ENCODE data around the gene CCDC171.
"Not testable (repeated sequence)": the region's sequence is repeated elsewhere in the genome, so short reads cannot be mapped to it uniquely, and the experiment has no call there.

The CCDC171 gene

DNA sequence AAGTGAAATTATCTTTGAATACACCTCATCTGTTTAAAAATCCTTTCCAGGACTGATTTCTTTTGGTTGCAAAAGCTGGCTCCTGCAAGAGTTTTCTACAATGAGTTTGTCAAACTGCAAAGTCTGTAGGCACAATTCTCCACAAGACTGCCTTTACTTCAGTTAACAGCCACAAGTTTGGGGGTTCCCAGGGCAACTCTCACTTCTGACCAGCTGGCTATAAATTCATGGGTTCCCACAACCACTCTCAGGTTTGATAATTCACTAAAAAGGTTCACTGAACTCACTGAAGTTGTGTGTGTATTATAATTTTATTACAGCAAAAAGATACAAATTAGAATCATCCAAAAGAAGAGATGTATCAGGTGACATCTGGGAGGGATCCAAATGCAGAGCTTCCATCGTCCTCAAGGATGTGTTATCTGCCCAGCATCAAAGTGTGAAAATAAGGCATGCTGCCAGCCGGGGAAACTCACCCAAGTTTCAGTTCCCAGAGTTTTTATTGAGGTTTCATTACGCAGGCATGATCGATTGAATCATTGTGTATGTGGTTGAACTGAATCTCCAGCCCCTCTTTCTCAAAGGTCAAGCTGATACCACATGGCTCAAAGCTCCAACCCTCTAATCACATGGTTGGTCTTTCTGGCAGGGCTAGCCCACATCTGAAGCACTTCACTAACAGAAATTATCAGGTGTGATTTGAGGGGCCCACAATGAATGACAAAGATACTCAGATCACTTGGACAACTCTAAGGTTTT, 23.1 kb upstream of the CCDC171 start:
- peaks cover 8% of the 10 kb centered on the region for H3K4me1 Mint-ChIP-seq (ENCODE audit: low read depth)
- peaks cover 3% of the 10 kb centered on the region for H3K36me3 Mint-ChIP-seq
- H3K27ac Mint-ChIP-seq = no peak overlapping the region
- H3K27me3 Mint-ChIP-seq = no peaks in the 10 kb centered on the region
- no peak overlapping the region for H3K4me3 Mint-ChIP-seq
- H3K9me3 Mint-ChIP-seq (ENCODE audit: low read depth) = no peaks in the 10 kb centered on the region

GRCh38 chr9:15531380-15531779, 21.5 kb upstream of the CCDC171 start:
- H3K4me3 Mint-ChIP-seq = no peak overlapping the region

GRCh38 chr9:15541872-15542271, 11.0 kb upstream of the CCDC171 start:
- no peak overlapping the region for H3K27ac Mint-ChIP-seq
- H3K4me1 Mint-ChIP-seq (ENCODE audit: low read depth) = no peaks in the 10 kb centered on the region
- no peak overlapping the region for H3K4me3 Mint-ChIP-seq
- no peaks in the 10 kb centered on the region for H3K36me3 Mint-ChIP-seq
- peaks cover 1% of the 10 kb centered on the region for H3K27me3 Mint-ChIP-seq
- no peaks in the 10 kb centered on the region for H3K9me3 Mint-ChIP-seq (ENCODE audit: low read depth)

More at GRCh38 chr9:15531380-15531779, 21.5 kb upstream of the CCDC171 start:
- Mint-ChIP-seq H3K9me3 (ENCODE audit: low read depth) (no peaks in the 10 kb centered on the region), H3K27me3 (no peaks in the 10 kb centered on the region), H3K36me3 (no peaks in the 10 kb centered on the region), H3K4me1 (ENCODE audit: low read depth) (peaks cover 8% of the 10 kb centered on the region), H3K27ac (no peak overlapping the region)

- Mint-ChIP-seq H3K27me3 (peaks cover 1% of the 10 kb centered on the region), H3K4me3 (no peak overlapping the region), H3K36me3 (no peaks in the 10 kb centered on the region), H3K27ac (no peak overlapping the region), H3K9me3 (ENCODE audit: low read depth) (no peaks in the 10 kb centered on the region), H3K4me1 (ENCODE audit: low read depth) (no peaks in the 10 kb centered on the region)
Measured at GRCh38 chr9:15542624-15543023, 10.2 kb upstream of the CCDC171 start.

GRCh38 chr9:15543047-15543813, 9.6 kb upstream of the CCDC171 start:
- Mint-ChIP-seq H3K9me3 (ENCODE audit: low read depth) (no peaks in the 10 kb centered on the region), H3K27me3 (peaks cover 1% of the 10 kb centered on the region), H3K4me3 (no peak overlapping the region), H3K27ac (no peak overlapping the region), H3K36me3 (no peaks in the 10 kb centered on the region), H3K4me1 (ENCODE audit: low read depth) (no peaks in the 10 kb centered on the region)

DNA sequence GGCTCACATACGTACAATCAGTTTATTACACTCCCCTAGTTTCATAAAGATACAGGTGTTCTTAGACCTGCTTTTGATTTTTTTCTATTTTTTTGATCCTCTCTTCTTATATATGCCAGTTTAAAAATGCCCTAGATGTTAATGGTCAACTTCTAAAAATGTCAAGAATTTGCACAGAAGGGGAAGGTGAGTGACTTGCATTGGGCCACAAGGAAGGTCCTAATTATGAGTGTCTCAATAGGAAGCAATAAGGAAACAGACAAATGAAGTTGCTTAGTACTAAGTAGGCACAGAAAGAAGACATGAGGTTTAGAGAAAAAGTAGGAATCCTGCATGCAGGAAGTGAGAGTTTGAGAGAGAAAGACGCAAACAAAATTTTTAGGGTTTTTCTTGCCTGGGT, 3.2 kb upstream of the CCDC171 start:
- Mint-ChIP-seq H3K4me1 (ENCODE audit: low read depth) (peaks cover 13% of the 10 kb centered on the region), H3K36me3 (no peaks in the 10 kb centered on the region), H3K9me3 (ENCODE audit: low read depth) (no peaks in the 10 kb centered on the region)

GRCh38 chr9:15553528-15553898, 670 bp downstream of the CCDC171 start:
- peak overlapping the region; percentile 91 for H3K4me3 Mint-ChIP-seq
- H3K4me1 Mint-ChIP-seq (ENCODE audit: low read depth) = peaks cover 13% of the 10 kb centered on the region
- no peaks in the 10 kb centered on the region for H3K36me3 Mint-ChIP-seq
- H3K9me3 Mint-ChIP-seq (ENCODE audit: low read depth) = no peaks in the 10 kb centered on the region
- H3K27ac Mint-ChIP-seq = no peak overlapping the region
- H3K27me3 Mint-ChIP-seq = no peaks in the 10 kb centered on the region

More for the DNA sequence above, 3.2 kb upstream of the CCDC171 start:
- Mint-ChIP-seq H3K27me3 (no peaks in the 10 kb centered on the region), H3K27ac (no peak overlapping the region), H3K4me3 (no peak overlapping the region)

DNA sequence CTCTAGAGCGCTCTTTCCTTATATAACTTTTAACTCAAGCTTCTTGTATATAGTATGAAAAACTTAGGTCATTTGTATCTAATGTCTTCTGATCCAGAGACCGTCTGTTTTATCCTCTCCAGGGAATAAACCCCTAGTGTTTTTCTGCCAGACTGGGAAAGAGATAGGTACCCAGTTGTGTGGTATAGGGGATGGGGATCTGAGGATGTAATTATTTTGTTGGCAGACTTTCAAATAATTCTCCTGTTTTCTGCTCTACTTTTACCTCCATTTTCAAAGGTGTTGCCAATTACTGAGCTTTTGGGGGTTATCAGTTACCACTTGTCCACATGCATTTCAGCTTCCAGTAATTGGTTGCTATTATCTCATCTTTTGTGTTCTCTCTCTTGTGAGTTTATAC, 17.9 kb downstream of the CCDC171 start:
- Mint-ChIP-seq H3K4me1 (ENCODE audit: low read depth) (no peaks in the 10 kb centered on the region), H3K36me3 (peaks cover 4% of the 10 kb centered on the region), H3K4me3 (no peak overlapping the region), H3K27me3 (no peaks in the 10 kb centered on the region), H3K27ac (no peak overlapping the region), H3K9me3 (ENCODE audit: low read depth) (no peaks in the 10 kb centered on the region)

- H3K36me3 Mint-ChIP-seq = peaks cover 4% of the 10 kb centered on the region
- no peaks in the 10 kb centered on the region for H3K4me1 Mint-ChIP-seq (ENCODE audit: low read depth)
- no peak overlapping the region for H3K27ac Mint-ChIP-seq
- H3K27me3 Mint-ChIP-seq = no peaks in the 10 kb centered on the region
- no peaks in the 10 kb centered on the region for H3K9me3 Mint-ChIP-seq (ENCODE audit: low read depth)
- H3K4me3 Mint-ChIP-seq = no peak overlapping the region
Measured at GRCh38 chr9:15572200-15572770, 19.4 kb downstream of the CCDC171 start.

GRCh38 chr9:15576350-15577050, 23.7 kb downstream of the CCDC171 start:
- Mint-ChIP-seq H3K9me3 (ENCODE audit: low read depth) (no peaks in the 10 kb centered on the region), H3K27me3 (no peaks in the 10 kb centered on the region), H3K4me1 (ENCODE audit: low read depth) (no peaks in the 10 kb centered on the region), H3K4me3 (no peak overlapping the region), H3K27ac (no peak overlapping the region), H3K36me3 (peaks cover 4% of the 10 kb centered on the region)

- Mint-ChIP-seq H3K27ac (no peak overlapping the region), H3K36me3 (peaks cover 4% of the 10 kb centered on the region), H3K9me3 (ENCODE audit: low read depth) (no peaks in the 10 kb centered on the region), H3K27me3 (no peaks in the 10 kb centered on the region), H3K4me1 (ENCODE audit: low read depth) (no peaks in the 10 kb centered on the region), H3K4me3 (no peak overlapping the region)
Measured at GRCh38 chr9:15578714-15579113, 25.9 kb downstream of the CCDC171 start.

DNA sequence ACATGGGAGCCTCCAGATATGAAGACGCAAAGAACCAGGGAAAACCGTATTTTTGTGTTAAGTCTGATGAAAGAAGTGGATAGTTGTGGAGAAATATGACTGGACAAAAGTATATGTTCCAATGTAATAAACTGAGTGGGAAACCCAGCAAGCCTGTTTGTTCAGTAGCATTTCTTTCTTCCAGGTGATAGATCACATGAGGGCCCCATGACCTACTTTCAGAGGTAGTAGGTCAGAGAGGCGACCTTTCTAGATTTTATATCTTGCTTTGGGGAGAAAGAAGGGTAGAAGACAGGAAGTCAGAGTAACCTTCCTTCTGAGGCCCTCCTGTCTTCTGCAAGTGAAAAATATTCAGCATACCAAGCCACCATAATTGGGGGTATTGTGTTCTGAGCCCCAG, 31.5 kb downstream of the CCDC171 start:
- Mint-ChIP-seq H3K36me3 (no peaks in the 10 kb centered on the region), H3K27ac (no peak overlapping the region), H3K4me1 (ENCODE audit: low read depth) (peaks cover 6% of the 10 kb centered on the region), H3K27me3 (no peaks in the 10 kb centered on the region), H3K4me3 (no peak overlapping the region), H3K9me3 (ENCODE audit: low read depth) (no peaks in the 10 kb centered on the region)

- Mint-ChIP-seq H3K36me3 (peaks cover 3% of the 10 kb centered on the region), H3K4me1 (ENCODE audit: low read depth) (no peaks in the 10 kb centered on the region), H3K9me3 (ENCODE audit: low read depth) (no peaks in the 10 kb centered on the region), H3K4me3 (no peak overlapping the region), H3K27ac (no peak overlapping the region), H3K27me3 (no peaks in the 10 kb centered on the region)
Measured at GRCh38 chr9:15592317-15592716, 39.5 kb downstream of the CCDC171 start.

DNA sequence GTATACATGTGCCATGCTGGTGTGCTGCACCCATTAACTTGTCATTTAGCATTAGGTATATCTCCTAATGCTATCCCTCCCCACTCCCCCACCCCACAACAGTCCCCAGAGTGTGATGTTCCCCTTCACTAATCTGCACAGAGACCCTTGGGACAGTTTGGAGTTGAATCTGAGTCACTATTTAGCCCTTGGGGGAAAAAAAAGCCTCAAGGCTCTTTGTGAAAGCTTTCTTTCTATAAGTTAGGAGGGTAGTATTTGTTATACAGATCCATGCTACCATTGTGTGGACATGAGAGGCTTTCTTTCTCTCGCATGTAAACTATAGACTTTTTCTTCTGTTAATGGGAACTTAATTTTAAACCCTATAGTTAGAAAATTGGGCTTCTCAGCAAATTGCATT, 40.1 kb downstream of the CCDC171 start:
- not testable (repeated sequence) for H3K27me3 Mint-ChIP-seq; H3K4me3 Mint-ChIP-seq; H3K9me3 Mint-ChIP-seq (ENCODE audit: low read depth); H3K36me3 Mint-ChIP-seq; H3K27ac Mint-ChIP-seq; H3K4me1 Mint-ChIP-seq (ENCODE audit: low read depth)

All from activated naive CD8-positive, alpha-beta T cell (primary cell).